ENCODE measurements around the gene TMEM198.

- TF ChIP-seq POLR2A (IDR thresholded peaks at IDR 0.05; ENCODE audit: low read depth, low read length) (no peak), TAF1 (IDR thresholded peaks at IDR 0.05; ENCODE audit: low read depth, low read length) (no peak), SPI1 (IDR thresholded peaks at IDR 0.05; ENCODE audit: low read depth, low read length) (no peak), POLR2AphosphoS5 (IDR thresholded peaks at IDR 0.05; ENCODE audit: low read depth, low read length) (no peak)
These were observed 37.6 kb upstream of the TMEM198 start for GRCh38 chr2:219506153-219506801.

Measured in GM12891 (cell line).